HG03565 (cell line): ENCODE data around the gene MLYCD.
A peak's percentile ranks its signal among the peaks of the same experiment; 100 is the strongest.
"Not testable (repeated sequence)": the region's sequence is repeated elsewhere in the genome, so short reads cannot be mapped to it uniquely, and the experiment has no call there.

ENCODE experiments used
- ATAC-seq: cut with Tn5 transposase; IDR thresholded peaks from one replicate; pipeline ENCODE4 v1.9.1; 2021; ENCODE audit warnings: mild to moderate bottlenecking, moderate library complexity; ENCODE audit not compliant: unreplicated experiment

The MLYCD gene

DNA sequence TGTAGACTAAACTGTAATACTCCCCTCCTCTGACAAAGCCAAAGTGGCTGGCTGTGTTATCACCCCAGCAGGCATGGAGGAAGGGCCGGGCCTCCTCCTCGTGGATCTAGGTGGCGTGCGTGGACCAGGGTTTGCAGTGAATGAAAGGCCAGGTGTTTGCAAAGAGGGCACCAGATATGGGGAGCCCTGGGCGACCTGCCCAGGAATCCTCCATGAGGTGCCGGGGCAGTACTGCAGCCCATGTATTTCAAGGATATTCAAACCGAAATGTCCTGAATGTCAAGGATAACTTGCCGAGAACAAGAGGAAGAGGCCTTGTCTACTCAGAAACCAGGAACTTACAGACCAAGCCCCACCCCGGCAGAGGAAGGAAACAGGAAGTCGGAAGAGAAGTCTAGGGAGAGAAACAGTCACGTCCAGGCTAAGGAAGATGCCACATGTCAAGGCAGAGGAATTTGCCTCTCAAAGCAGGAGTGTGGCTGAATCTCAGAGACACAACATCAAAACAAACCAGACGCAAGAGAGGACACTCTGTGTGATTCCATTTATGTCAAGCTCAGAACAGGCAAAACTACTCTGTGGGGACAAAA, 40.4 kb downstream of the MLYCD start:
- no peak for ATAC-seq

DNA sequence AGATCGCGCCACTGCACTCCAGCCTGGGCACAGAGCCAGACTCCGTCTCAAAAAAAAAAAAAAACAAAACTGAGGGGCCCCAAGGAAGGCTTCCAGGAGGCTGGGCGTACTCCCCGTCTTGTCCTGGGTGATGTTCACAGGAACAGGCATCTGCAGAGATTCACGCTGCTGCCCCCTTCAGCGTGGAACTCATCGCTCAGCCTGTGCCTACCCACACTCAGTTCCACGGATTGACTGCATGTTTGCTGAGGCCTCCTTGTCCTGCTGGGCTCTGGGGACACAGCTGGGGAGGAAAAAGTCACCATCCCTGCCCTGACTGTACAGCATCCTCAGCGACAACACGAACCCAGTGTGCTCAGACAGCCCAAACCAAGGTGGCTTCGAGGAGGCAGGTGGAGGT, 41.2 kb downstream of the MLYCD start:
- no peak for ATAC-seq

DNA sequence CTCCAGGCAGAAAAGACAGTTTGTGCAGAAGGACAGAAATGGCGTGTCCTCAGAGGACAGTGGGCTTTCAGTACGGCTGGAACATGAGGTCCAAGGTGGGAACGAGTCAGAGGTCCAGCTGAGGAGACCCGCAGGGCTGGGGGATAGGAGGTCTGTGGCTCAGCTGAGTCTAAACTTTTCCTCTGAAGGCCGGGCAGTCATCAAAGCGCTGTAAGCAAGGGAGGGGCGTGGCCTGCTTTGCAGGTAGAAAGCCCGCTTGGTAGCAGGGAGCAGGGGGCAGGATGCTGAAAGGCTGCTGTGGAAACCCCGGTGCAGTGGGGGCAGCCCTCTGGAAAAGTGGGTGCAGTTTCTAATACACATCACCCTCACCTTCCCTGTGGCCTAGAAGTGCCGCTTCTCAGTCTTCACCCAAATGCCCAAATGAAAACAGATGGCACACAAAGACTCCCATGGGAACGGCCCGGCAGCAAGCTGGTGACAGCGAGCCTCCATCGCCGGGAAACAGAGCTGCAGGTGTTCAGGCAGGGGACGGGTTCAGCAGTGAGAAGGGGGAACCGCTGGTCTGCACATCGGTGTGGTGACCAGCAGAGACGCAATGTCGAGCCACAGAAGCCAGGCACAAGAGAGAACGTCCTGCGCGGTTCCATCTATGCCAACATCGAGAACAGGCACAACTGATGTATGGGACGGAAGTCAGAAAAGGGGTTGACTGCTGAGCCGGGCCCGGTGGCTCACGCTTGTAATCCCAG, 41.9 kb downstream of the MLYCD start:
- no peak for ATAC-seq

DNA sequence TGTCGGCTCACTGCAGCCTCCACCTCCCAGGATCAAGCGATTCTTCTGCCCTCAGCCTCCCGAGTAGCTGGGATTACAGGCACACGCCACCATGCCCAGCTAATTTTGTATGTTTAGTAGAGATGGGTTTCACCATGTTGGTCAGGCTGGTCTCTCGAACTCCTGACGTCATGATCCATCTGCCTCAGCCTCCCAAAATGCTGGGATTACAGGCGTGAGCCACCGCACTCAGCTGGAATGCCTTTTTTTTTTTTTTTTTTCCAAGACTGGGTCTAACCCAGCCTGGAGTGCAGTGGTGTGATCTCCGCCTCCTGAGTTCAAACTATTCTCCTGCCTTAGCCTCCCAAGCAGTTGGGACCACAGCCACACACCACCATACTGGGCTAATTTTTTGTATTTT, 42.6 kb downstream of the MLYCD start:
- ATAC-seq = not testable (repeated sequence)

DNA sequence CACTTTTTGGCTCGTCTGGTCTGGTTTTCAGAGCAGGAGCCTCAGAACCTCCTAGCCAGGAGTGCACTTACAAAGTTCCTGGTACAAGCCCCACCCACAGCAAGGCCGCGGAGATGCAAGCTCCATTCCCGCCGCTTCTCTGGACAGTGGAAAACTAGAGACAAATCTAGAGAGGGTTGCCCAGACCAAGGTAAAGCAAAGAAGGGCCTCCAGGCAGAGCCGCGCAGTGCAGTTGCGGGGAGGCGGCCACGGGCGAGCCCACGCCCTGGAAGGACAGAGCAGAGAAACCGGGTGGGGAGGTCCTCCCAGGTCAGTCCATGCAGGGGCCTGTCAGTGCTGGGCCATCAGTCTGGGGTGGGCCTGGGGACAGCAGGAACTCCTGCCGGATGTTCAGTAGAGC, 43.2 kb downstream of the MLYCD start:
- no peak for ATAC-seq

DNA sequence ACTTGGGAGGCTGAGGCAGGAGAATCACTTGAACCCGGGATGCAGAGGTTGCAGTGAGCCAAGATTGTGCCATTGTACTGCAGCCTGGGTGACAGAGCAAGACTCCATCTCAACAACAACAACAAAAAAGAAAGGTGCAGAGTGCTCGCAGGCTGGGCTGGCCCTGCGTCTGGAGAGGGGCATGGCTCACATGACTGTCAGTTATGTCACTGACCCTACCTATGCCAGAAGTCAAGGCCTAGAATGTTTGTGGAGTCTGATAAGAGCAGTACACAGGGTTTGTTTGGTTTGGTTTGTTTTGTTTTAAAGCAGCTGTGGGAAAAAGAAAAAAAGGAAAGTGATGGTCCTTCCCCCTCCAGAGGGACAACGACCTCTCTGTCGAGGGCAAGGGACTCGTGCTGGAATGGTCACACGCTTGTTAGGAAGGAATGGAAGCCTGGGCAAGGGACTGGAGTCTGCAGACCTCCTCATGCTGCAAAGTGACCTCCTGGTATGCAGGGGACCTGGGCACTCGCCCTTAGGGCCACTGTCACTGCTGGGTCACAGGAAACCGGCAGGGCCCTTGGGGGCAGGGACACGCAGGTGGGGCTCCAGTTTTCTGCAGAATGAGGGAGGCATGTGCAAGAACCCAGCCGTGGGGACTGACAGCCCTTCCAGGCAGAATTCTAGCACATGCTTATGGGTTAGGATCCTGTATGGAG, 44.0 kb downstream of the MLYCD start:
- no peak for ATAC-seq

DNA sequence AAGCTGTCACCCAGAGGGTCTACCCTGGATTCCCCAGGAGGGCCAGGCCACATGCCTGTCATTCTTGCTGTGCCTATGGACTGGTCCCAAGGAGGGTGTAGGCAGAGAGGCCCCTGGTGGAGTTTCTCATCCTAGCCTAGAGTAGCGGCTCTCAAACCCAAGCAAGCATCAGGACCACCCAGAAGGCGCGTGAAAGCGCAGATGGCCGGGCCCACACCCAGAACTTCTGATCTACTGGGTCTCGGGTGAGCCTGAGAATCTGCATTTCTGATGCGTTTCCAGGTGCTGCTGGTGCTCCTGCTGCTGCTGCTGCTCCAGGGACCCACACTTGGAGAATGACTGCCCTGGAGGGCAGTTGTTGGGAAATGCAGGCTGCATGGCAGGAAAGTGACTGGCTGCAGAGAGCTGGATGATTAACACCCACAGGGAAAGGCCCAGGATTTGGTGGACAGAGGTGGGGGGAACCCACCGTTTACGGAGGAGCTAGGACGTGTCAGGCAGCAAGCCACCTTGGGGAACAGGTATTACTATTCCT, 44.7 kb downstream of the MLYCD start:
- ATAC-seq = no peak

DNA sequence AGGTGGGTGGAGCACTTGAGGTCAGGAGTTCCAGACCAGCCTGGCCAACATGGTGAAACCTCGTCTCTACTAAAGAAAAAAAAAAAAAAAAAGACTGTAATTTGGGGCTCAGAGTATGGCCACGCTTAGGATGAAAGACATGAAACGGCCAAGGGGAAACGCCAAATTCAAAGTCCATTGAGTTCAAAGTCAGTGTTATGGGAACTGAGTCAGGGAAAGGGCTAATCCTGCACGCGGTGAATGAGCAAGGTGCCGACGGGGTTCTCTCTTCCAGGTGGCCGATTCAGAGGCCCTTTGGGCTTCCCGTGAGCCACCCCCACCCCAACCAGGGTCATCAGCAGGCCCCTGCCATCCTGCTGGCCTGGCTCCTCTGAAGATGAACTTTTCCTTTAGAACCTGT, 46.7 kb downstream of the MLYCD start:
- no peak for ATAC-seq

DNA sequence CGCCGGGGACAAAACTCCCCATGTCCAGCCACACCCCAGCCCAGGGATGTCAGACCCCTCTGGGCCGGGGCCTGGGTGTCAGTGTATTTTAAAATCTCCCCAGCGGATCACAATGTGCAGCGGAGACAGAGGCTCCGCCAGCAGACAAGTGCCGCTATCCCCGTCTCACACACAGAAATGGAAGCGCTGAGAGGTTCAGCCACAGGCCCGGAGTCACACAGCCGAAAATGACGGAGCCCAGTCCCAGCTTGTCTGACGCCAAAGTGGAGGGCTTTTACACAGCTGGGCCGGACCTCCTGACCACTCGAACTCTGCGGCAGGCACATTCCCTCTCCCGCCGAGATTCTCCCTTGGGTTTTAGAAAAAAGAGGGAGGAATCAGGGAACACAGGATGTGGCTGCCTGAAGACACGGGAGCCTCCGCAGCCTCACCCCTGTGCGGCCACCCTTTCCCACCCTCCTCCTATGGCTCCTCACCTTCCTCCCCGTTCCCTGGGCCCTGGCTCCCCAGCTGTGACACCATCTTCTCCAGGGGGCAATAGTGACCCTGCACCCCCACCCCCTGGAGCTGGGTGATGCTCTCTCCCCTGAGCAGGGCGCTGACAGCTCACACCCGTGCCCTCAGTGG, 47.4 kb downstream of the MLYCD start:
- no peak for ATAC-seq

DNA sequence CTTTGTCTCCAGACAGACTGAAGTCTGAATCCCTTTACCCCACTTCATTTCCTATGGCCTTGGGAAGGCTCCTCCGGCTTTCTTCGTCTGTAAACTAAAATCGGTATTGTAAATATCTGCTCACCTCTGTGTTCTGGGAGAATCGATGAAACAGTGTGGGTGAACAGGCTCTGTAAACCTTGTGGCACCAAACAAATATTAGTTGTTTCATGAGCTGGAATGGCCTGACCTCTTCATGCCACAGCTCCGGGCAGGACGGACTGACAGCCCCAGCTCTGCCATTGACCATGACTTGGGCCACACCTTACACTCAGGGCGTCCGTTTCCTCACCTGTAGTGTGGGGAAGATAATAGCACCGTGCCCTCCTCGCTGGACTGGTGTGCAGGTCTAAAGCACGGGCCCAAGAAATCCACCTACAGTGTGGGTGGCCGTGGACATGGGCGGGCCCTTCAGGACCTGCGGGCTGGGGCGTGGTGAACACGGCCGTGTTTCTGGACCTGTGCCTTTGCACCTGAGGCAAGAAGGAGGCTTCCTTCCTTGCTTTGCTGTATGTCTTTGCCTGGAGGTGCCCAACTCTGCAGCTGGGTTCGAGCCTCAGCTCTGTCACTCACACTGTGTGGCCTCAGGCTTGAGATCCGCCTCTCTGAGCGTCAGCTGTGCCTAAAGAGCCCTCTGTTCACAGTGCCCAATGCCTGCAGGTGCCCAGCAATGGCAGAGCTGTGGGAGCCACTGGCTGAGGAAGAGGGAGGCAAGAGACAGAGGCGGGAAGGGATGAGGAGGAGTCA, 48.1 kb downstream of the MLYCD start:
- no peak for ATAC-seq

DNA sequence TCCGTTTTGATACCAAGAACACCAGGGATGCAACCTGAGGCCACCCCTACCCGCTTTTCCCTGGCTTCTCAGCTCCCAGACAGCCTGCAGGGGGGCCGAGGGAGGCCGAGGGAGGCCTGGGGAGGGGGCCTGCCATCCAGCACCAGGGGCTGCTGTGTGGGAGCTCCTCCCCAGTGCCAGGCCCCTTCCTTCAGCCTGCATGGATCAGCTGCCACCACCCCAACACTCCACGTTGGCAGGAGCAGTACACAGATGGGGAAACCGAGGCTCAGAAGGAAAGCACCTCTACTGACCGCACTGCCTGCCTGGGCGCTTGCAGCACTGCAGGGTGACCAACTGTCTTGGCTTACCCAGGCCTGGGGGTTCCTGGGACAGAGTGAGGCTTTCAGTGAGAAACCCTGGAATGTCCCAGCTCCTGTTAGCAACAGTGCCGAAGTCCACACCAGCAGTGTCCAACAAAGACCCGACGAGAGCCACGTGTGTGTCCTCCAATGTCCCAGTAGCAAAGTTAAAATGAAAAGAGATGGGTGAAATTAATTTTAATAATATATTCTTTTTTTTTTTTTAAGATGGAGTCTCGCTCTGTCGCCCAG, 48.8 kb downstream of the MLYCD start:
- no peak for ATAC-seq

DNA sequence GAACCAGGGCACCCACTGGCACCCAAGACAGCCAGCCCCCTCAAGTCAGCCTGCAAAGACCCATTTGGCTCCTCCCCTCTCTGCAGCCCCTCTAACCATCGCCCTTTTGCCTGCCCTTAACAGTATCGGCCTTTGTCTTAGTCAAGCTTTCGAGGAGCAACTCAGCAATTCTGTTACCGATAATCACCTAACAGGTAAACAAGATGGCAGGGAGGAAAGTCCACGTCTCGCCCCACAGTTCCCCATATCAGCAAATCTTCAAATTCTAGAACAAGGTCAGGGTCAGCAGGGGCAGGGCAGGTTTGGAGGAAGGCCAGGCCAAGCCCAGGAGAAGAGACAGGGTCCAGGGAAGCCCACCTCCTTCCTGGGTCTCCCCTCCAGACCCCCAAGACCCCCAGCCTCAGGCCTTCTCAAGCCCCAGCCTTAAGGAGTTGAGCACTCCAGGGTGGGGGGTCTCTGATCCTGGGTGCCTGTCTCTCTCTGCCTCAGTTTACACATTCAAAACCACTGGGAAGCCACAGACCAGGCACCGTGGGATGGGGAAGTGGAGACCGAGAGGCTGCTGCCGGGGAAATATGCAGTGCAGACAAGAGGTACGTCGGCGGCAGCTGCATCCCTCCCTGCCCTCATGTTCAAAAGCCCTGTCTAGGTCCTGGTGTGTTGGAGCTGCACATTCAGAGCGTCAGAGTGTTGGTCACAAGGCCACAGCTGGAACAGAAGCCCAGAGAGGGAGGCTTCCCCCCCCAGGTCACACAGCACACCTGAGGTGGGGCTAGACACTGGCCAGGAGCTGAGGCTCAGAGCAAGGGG, 50.2 kb downstream of the MLYCD start:
- ATAC-seq = no peak

DNA sequence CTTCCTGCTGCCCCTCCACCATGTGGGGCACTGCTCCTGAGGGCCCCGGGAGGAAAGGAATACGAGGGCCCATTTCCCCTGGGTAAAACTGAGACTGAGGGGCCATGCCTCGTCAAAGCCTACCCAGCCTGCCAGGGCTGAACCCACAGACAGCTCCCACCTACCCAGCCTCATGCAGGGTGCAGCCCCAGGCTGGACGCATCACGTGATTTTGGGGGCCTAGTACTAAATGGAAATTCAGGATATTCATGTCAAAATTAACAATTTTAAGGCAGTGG, 50.7 kb downstream of the MLYCD start:
- no peak for ATAC-seq

DNA sequence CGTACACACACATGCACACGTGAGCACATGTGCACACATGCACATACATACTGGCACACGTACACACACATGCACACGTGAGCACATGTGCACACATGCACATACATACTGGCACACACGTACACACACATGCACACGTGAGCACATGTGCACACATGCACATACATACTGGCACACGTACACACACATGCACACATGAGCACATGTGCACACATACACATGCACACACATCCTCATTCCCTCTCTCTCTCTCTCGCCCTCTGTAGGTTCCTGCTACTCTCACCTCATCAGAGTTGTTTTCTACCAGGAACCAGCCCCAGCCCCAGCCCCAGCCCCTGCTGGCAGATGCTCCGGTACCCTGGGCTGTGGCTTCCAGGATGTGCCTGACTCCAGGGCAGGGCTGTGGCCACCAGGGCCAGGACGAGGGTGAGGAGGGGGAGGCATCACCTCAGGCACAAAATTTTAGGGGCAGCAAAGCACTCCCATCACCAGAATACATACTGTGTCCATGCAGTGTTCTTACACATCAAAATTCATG, 52.0 kb downstream of the MLYCD start:
- not testable (repeated sequence) for ATAC-seq

DNA sequence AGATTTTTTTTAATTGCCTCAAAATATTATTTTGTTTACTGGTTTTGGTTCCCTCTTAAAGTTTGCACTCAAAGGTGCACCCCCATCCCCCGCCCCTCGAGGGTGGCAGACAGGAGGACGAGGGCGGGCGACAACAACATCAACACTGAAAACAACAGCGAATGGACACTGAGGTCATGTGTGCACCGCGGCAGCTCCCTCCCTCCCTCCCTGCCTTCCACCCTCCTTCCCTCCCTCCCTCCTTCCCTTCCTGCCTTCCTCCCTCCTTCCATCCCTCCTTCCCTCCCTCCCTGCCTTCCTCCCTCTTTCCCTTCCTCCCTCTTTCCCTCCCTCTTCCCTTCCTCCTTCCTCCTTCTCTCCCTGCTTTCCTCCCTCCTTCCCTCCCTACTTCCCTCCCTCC, 52.6 kb downstream of the MLYCD start:
- ATAC-seq = no peak

DNA sequence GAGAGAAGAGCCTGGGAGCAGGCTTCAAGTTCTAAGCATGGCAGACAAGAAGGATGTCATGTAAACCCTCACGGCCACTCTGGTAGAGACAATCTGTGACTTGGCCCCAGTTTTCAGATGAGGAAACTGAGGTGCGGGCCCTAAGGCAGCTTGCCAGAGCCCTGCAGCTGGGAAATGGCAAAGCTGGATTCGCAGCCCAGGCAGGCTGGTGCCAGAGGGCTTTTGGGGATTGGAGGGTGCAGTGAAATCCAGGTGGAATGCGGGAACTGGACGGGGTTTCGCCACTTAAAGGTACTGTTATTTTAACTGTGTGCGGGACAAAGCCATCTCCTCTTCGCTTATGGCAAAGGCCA, 53.6 kb downstream of the MLYCD start:
- ATAC-seq = no peak

DNA sequence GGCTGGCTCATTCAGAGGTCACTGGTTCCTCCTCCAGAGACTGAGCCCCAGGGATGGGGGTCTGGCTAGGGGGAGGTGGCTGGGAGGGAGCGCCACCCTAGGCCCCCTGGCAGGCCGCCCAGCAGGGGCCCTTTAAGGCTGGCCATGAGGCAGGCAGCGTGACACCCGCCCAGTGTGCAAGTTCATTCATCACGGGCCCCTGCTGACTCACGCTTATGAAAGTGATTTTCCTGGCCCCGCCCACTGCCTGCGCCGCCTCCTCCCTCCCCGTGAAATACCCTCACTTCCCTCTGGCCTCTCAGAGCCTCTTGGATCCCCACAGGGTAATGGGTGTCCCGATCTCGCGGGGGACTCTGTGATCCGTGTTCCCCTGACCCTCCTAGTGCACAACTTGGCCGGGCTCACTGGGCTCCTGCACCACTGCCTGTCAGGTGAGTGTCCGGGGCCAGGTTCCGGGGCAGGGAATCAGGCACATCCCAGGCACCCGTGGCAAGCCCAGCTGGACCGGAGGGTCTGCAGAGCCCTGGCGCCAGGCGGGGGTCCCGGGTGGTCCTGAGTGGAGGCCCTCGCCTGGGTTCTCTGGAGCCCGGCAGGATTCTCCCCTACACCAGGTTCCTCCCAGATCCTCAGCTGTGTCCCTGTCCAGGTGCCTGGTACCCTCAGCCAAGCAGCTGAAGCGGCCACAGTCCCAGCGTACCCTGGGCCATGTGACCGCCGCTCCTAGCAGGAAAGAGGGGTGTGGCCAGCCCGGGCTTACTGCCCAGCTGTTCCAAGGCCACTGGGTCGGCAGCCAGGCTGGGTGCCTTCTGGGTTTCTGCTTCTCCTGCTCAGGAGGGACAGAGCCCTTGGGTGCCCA, 54.3 kb downstream of the MLYCD start, which contains the start of gene OSGIN1:
TSS of gene OSGIN1 (plus strand) at position 301 of the 856 bp plus-strand sequence. CDS start 4,432 bp downstream, outside the sequence.
- peak; percentile 53 for ATAC-seq

DNA sequence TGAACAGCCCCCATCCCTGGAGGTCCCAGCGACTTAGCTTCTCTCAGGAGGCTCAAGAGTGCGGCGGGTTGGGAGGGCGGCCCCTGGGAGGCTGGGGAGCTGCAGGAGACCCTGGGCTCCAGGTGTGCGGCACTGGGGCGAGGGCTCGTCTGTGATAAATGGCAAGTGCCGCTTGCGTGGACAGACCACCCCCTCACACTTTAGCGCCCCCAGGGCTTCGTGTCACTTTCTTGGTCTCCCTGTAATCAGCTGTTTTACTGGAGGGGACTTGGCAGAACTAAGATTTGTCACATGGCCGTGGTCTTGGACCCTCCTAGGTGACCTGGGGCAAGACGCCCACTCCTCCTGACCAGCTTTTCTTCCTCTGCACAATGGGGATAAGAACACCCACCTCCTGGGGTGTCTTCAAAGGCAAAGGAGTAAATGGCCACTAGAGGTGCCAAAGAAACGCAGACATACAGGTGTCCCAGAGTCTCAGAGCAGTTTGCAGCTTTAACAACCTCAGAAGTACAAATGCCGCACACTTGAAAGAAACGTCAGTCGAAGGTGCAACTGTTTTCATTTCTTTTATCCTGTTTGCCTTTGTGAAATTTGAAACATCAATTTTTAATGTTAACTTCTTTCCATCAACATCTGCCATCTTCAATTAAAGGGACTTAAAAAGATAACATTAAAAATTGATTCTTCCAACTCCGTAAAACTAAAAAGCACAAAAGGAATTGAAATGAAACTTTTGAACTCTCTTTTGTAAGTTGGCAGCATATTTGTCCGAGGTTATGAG, 55.1 kb downstream of the MLYCD start:
- no peak for ATAC-seq
